LNCAP (cell line): Measurements from ENCODE around the gene DAG1.

ENCODE experiments used
- CTCF ChIP-seq: fragments of 450-650 bp; IDR thresholded peaks from 2 replicates; pipeline ENCODE4 v1.5.1; 2017; ENCODE audit warnings: mild to moderate bottlenecking

Gene DAG1

GRCh38 chr3:49519916-49520385, 49.9 kb downstream of the DAG1 start:
- TF ChIP-seq CTCF: no peak

- TF ChIP-seq CTCF: no peak
Measured at GRCh38 chr3:49523756-49524747, 54.0 kb downstream of the DAG1 start.

- TF ChIP-seq CTCF: no peak
Measured at GRCh38 chr3:49529567-49529966, 59.5 kb downstream of the DAG1 start.

GRCh38 chr3:49530231-49530630, 60.2 kb downstream of the DAG1 start:
- no peak for TF ChIP-seq CTCF

GRCh38 chr3:49530701-49531100, 60.6 kb downstream of the DAG1 start:
- TF ChIP-seq CTCF: no peak

- no peak for TF ChIP-seq CTCF
Measured at GRCh38 chr3:49531218-49531617, 61.2 kb downstream of the DAG1 start.

- no peak for TF ChIP-seq CTCF
Measured at GRCh38 chr3:49531715-49532114, 61.6 kb downstream of the DAG1 start.
